Lower leg skin (tissue), 4 donors: ENCODE data around the gene MEIOB. TPM values are rescaled to one million over a fixed set of nuclear protein-coding genes. Genes with fewer than 3 reads are reported as not detected.

Experiments
- DNase-seq, 2 donors: peaks; one replicate each; pipeline ENCODE4 v3.0.0-alpha.2; 2019; ENCODE audit warnings: low spot score in 2 of 2
- H3K4me3 ChIP-seq: fragments of 200-600 bp; sonication (generic); 2 replicates; pipeline ENCODE4 v1.5.1; 2017; ENCODE audit warnings: mild to moderate bottlenecking, low read depth; ENCODE audit not compliant: poor library complexity, severe bottlenecking
- CTCF ChIP-seq, 3 donors: fragments of 450-650 bp; IDR thresholded peaks; one replicate each; pipeline ENCODE4 v1.5.1; 2016; ENCODE audit warnings: antibody characterized with exemption in 3 of 3, mild to moderate bottlenecking in 3 of 3, moderate library complexity in 2 of 3
- POLR2A ChIP-seq, 2 donors: fragments of 450-650 bp; IDR thresholded peaks; one replicate each; pipeline ENCODE4 v1.6.1; 2016 to 2017; ENCODE audit warnings: antibody characterized with exemption in 2 of 2, mild to moderate bottlenecking in 1 of 2, moderate library complexity in 1 of 2
- WGBS, 2 donors: methylation state at CpG; one replicate each; pipeline ENCODE4 v1.1.5; 2018; 5-methylcytosine and 5-hydroxymethylcytosine counted together
- intact Hi-C: fragments of 100-400 bp; cut with DNase I; formaldehyde crosslinking; loops from one replicate; pipeline ENCODE4 v1.15.0; 2023; ENCODE audit warnings: low total_unique reads
- total RNA-seq, 4 donors: library from RNA; depleted of rRNA; stranded (reverse); fragments of >200 nt; gene quantifications; one replicate each; pipeline ENCODE4 v1.1.0, GENCODE V29; 2016

Gene MEIOB
- total RNA-seq, 4 donors from 2014 or later: 0.42 TPM; not detected in 3

GRCh38 chr16:1908983-1909382 lies 37.0 kb upstream of the MEIOB start:
- no peak for TF ChIP-seq POLR2A (IDR thresholded peaks at IDR 0.05)
- TF ChIP-seq CTCF (IDR thresholded peaks at IDR 0.05): no peak
- no peak overlapping the region for H3K4me3 ChIP-seq
- no peak for DNase-seq
- intact Hi-C loops: no loop called here
- WGBS, 2 donors: 49 to 55% methylated on average over 7 to 9 of the region's 9 CpGs

- DNase-seq: no peak
- intact Hi-C loops: no loop called here
- 46 to 70% methylated on average over 17 of the region's 17 CpGs for WGBS, 2 donors
- no peak overlapping the region for H3K4me3 ChIP-seq
- TF ChIP-seq POLR2A (IDR thresholded peaks at IDR 0.05): no peak
- no peak for TF ChIP-seq CTCF (IDR thresholded peaks at IDR 0.05)
These were observed 36.2 kb upstream of the MEIOB start for GRCh38 chr16:1908184-1908583.

DNA sequence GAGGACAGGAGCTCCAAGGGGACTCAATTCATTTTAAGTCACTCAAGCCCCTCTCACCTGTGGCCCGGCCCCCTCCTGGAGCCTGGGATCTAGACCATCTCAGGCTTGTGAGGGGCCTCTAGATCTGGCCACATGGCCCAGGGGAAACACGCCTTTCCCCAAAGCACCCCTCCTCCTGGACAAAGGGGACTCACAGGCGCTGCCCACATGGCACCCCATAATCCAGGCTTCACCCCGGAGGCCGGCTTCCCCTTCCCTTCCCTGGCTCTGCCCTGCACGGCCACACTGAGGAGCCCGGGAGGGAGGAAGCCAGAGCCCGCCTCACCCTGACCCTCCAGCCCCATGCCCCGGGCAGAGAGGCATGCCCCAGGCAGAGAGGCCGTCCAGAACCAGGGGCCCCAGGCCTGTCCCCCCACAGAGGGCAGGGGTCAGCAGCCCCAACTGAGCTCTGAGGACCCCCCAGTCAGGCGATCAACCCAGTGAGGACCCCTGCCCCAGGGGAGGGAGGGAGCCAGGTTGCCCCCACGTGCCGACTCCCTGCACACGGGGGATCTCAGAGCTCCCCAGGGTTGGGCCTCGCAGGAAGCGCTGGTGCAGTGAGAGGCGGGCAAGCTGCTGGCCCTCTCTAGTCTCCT lies 35.4 kb upstream of the MEIOB start:
- WGBS, 2 donors: 71 to 73% methylated on average over 16 to 17 of the region's 17 CpGs
- no peak overlapping the region for H3K4me3 ChIP-seq
- TF ChIP-seq POLR2A (IDR thresholded peaks at IDR 0.05) (no peak), CTCF (IDR thresholded peaks at IDR 0.05) (no peak)
- intact Hi-C loops: no loop called here
- no peak for DNase-seq

GRCh38 chr16:1906846-1907165 lies 34.8 kb upstream of the MEIOB start:
- DNase-seq: no peak
- no peak for TF ChIP-seq POLR2A (IDR thresholded peaks at IDR 0.05)
- no peak for TF ChIP-seq CTCF (IDR thresholded peaks at IDR 0.05)
- WGBS, 2 donors: 66 to 75% methylated on average over 5 of the region's 5 CpGs
- H3K4me3 ChIP-seq: no peak overlapping the region
- intact Hi-C loops: no loop called here

GRCh38 chr16:1906055-1906845 lies 34.3 kb upstream of the MEIOB start:
- H3K4me3 ChIP-seq: no peak overlapping the region
- TF ChIP-seq CTCF (IDR thresholded peaks at IDR 0.05): no peak
- no peak for TF ChIP-seq POLR2A (IDR thresholded peaks at IDR 0.05)
- DNase-seq: no peak
- intact Hi-C loops: no loop called here
- 33 to 35% methylated on average over 31 of the region's 31 CpGs for WGBS, 2 donors
